Measurements from ENCODE around the gene MYO5A. TPM values are rescaled to one million over a fixed set of nuclear protein-coding genes. Genes with fewer than 3 reads are reported as not detected.

MYO5A gene
- total and polyA plus RNA-seq, 2 donors (not counting 1 experiment from before 2014, with no cell fraction given) = 12.2 to 44.4 TPM

DNA sequence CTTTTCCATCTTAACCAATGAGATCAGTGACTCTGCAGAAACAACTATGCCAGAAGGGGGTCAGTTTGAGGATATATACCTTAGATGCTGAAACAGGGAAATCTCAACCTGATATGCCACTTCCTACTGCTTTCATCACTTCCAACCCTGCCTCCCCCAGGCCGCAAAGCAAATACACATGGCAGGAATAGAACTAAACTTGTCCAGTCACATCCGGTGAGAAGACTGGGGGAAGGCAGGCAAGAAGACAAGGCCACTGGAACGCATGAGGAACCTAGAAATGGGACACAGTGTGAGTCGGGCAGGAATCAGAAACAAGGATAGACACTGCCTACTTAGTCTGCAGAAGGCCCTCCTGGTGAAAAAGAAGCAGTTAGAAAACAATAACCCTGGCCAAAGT lies 90.6 kb downstream of the MYO5A start:
- Histone ChIP-seq H3K4me2 (replicated peaks; ENCODE audit: low read depth, low read length, poor library complexity, severe bottlenecking) (no peak overlapping the region), H3K4me3 (ENCODE audit: control extremely low read depth in 1 of 5, extremely low read depth in 1 of 5, insufficient read depth in 1 of 5, low read depth in 2 of 5, low read length in 4 of 5) (no peak overlapping the region), H4K20me1 (ENCODE audit: control insufficient read depth, insufficient read depth, low read length, poor library complexity, severe bottlenecking) (peaks cover 56% of the 10 kb centered on the region), H3K27me3 (replicated peaks in 1 of 4; ENCODE audit: control extremely low read depth in 1 of 4, control insufficient read depth in 3 of 4, insufficient read depth in 4 of 4, low read length in 3 of 4) (no peaks in the 10 kb centered on the region), H3K4me1 (ENCODE audit: control insufficient read depth in 2 of 2, insufficient read depth in 2 of 2, low read length in 2 of 2) (peaks cover 6% of the 10 kb centered on the region in 2 donors), H3K9ac (ENCODE audit: low read length) (no peak overlapping the region), H3K36me3 (replicated peaks in 1 of 2; ENCODE audit: control extremely low read depth in 1 of 2, control insufficient read depth in 1 of 2, extremely low read depth in 1 of 2, insufficient read depth in 2 of 2, low read length in 1 of 2) (no peaks in the 10 kb centered on the region), H2AFZ (ENCODE audit: insufficient read depth, low read depth, low read length, poor library complexity, severe bottlenecking) (no peak overlapping the region), H3K9me3 (ENCODE audit: control extremely low read depth in 1 of 3, control insufficient read depth in 2 of 3, insufficient read depth in 1 of 3, low read length in 2 of 3) (no peaks in the 10 kb centered on the region), H3K27ac (ENCODE audit: low read length in 2 of 2) (no peak overlapping the region), H3K79me2 (ENCODE audit: control insufficient read depth, insufficient read depth, low read length) (peaks cover 52% of the 10 kb centered on the region)
- intact Hi-C loops (cut with micrococcal nuclease) = no loop called here
- no peak for DNase-seq
- POLR2A ChIA-PET = no interaction called here
- Mint-ChIP-seq H3K4me3 (no peak overlapping the region), H3K9me3 (ENCODE audit: insufficient read depth) (no peaks in the 10 kb centered on the region), H3K27me3 (no peaks in the 10 kb centered on the region), H3K27ac (no peak overlapping the region), H3K4me1 (peaks cover 28% of the 10 kb centered on the region)
- no peak for ATAC-seq (ENCODE audit: low read depth)
- 60% methylated on average over 4 of the region's 4 CpGs for WGBS (ENCODE audit: insufficient coverage)
- CTCF ChIA-PET = no interaction called here
- no peak for TF ChIP-seq EZH2 (IDR thresholded peaks at IDR 0.05; ENCODE audit: borderline replicate concordance, insufficient read depth, low read depth, low read length, poor library complexity, severe bottlenecking)
- TF ChIP-seq, protein P1, sequence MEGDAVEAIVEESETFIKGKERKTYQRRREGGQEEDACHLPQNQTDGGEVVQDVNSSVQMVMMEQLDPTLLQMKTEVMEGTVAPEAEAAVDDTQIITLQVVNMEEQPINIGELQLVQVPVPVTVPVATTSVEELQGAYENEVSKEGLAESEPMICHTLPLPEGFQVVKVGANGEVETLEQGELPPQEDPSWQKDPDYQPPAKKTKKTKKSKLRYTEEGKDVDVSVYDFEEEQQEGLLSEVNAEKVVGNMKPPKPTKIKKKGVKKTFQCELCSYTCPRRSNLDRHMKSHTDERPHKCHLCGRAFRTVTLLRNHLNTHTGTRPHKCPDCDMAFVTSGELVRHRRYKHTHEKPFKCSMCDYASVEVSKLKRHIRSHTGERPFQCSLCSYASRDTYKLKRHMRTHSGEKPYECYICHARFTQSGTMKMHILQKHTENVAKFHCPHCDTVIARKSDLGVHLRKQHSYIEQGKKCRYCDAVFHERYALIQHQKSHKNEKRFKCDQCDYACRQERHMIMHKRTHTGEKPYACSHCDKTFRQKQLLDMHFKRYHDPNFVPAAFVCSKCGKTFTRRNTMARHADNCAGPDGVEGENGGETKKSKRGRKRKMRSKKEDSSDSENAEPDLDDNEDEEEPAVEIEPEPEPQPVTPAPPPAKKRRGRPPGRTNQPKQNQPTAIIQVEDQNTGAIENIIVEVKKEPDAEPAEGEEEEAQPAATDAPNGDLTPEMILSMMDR (IDR thresholded peaks at IDR 0.05) = no peak

DNA sequence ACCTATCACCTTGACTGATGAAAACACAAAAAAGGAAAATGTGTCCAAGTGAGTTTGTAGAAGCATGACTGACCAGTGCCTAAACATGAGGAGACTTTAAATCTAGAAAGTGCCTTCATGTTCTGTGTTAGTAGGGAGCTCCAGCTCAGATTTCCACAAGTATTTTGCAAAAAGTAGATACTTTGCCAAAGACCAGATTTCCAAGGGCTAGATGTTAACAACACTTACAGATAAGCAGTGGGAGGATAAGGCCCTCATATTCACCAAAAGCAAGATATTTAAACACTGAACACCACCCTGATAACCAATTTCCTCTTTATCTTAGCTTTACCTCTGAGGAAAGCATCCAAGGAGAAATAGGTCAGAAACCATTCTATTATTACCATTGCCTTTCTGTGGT lies 91.0 kb downstream of the MYO5A start:
- ATAC-seq (ENCODE audit: low read depth) = no peak
- Mint-ChIP-seq H3K4me3 (no peak overlapping the region), H3K27me3 (no peaks in the 10 kb centered on the region), H3K9me3 (ENCODE audit: insufficient read depth) (no peaks in the 10 kb centered on the region), H3K4me1 (peaks cover 28% of the 10 kb centered on the region), H3K27ac (no peak overlapping the region)
- H3K27ac ChIP-seq (ENCODE audit: low read length in 2 of 2) = no peak overlapping the region
- no peak overlapping the region for H3K4me3 ChIP-seq (ENCODE audit: control extremely low read depth in 1 of 5, extremely low read depth in 1 of 5, insufficient read depth in 1 of 5, low read depth in 2 of 5, low read length in 4 of 5)
- H2AFZ ChIP-seq (ENCODE audit: insufficient read depth, low read depth, low read length, poor library complexity, severe bottlenecking) = no peak overlapping the region
- TF ChIP-seq EZH2 (IDR thresholded peaks at IDR 0.05; ENCODE audit: borderline replicate concordance, insufficient read depth, low read depth, low read length, poor library complexity, severe bottlenecking) = no peak
- TF ChIP-seq, protein P1 (IDR thresholded peaks at IDR 0.05) = no peak
- intact Hi-C loops (cut with micrococcal nuclease) = no loop called here
- peaks cover 52% of the 10 kb centered on the region for H4K20me1 ChIP-seq (ENCODE audit: control insufficient read depth, insufficient read depth, low read length, poor library complexity, severe bottlenecking)
- peaks cover 48% of the 10 kb centered on the region for H3K79me2 ChIP-seq (ENCODE audit: control insufficient read depth, insufficient read depth, low read length)
- peaks cover 0 to under 1% of the 10 kb centered on the region in 2 experiments for H3K36me3 ChIP-seq (replicated peaks in 1 of 2; ENCODE audit: control extremely low read depth in 1 of 2, control insufficient read depth in 1 of 2, extremely low read depth in 1 of 2, insufficient read depth in 2 of 2, low read length in 1 of 2)
- DNase-seq = no peak
- no peak overlapping the region for H3K4me2 ChIP-seq (replicated peaks; ENCODE audit: low read depth, low read length, poor library complexity, severe bottlenecking)
- H3K27me3 ChIP-seq (replicated peaks in 1 of 4; ENCODE audit: control extremely low read depth in 1 of 4, control insufficient read depth in 3 of 4, insufficient read depth in 4 of 4, low read length in 3 of 4) = no peaks in the 10 kb centered on the region
- CTCF ChIA-PET = no interaction called here
- H3K4me1 ChIP-seq (ENCODE audit: control insufficient read depth in 2 of 2, insufficient read depth in 2 of 2, low read length in 2 of 2) = peaks cover 6% of the 10 kb centered on the region in 2 donors
- H3K9ac ChIP-seq (ENCODE audit: low read length) = no peak overlapping the region
- POLR2A ChIA-PET = no interaction called here
- no peaks in the 10 kb centered on the region for H3K9me3 ChIP-seq (ENCODE audit: control extremely low read depth in 1 of 3, control insufficient read depth in 2 of 3, insufficient read depth in 1 of 3, low read length in 2 of 3)

Data from B cell (primary cell).